NCI-H187 treated with DMSO at 0.1 percent for 48 hours (cell line): ENCODE measurements around the gene IL19.

Experiments used
- DNase-seq: peaks from one replicate; lab custom pipeline; 2025; lab: John Stamatoyannopoulos, UW

IL19 gene

DNA sequence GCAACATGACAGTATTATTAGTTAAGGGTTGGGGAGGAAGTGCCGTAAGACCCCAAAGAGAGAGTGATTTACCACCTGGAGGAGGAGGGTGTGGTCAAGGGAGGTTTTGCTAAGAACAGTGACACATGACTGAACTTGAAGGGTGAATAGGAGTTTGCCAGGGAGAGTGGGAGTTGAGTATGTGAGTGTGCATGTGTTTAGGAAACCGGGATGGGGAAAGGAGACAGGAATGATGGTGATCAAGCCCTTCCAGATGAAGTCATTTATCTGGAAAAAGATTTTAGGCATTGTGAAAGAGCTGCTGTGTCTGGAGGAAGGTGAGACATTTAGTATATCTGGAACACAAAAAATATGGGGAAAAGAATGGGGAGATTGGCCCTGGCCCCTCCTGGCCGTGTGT is 29.8 kb downstream of the IL19 start:
- DNase-seq, result no peak

GRCh38 chr1:206800891-206801290 is 30.3 kb downstream of the IL19 start:
- no peak for DNase-seq

DNA sequence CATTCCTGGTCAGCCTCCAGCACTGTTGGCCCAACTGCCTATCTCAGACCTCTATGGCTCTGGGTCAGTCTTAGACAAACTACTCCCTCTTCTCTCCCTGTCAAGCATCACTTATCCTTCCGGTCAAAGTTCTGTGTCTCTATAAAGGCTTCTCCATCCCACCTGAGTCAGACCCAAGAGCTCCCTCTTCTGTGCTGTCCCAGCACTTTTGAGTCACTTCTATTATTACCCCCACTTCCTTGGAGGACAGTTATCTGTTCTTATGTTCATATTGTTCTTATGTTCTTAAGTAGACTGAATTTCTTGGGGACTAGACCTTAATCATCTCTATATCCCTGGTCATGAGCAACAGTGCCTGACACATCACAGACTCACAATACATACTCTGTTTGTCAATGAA is 30.9 kb downstream of the IL19 start:
- no peak for DNase-seq

DNA sequence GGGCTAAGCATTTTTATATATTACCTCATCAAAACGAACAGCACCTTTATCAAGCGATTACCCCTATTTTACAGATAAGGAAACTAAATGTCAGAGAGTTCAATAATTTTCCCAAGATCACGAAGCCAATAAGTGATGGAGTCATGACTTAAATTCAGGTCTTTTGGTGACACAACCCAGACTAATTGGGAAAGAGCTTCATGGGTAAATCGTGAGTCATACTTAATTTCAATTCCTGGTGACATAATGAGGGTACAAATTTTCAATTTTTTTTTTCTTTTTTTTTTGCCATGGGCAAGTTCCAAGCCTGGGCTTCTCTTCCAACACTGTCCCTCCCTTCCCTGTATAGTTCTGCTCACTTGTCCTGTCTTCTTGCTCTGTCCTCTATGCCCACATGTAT is 31.8 kb downstream of the IL19 start:
- no peak for DNase-seq

GRCh38 chr1:206803221-206803730 is 32.7 kb downstream of the IL19 start:
- no peak for DNase-seq

DNA sequence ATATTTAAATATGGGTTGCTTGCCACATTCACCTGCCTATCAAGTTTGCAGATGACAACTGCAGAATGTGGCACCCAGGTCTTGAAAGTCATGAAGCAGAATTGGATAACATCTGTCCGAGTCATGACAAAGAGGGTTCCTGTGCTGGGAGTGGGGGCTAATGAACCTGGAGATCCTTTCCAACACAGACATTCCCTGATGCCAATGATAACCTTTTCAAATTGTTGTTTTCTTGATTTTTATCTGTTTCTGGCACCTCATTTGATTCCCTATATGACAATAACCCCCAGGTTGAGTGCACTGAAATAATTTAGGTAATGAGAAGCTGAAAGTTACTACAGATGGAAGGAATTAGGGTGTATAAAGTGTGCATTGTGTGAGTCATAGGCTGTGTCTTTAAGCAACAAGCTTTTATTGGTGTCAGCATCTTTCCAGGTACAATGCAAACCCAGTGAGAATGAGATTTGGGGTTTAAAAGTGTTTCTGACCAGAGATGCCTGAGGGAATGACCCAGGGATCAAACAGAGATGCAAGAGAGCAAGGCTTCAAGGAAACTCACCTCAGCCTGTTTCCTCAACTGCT is 33.7 kb downstream of the IL19 start:
- DNase-seq, result no peak

- DNase-seq, result no peak
These were observed 34.8 kb downstream of the IL19 start for GRCh38 chr1:206805357-206805756.

GRCh38 chr1:206808615-206809014 is 38.0 kb downstream of the IL19 start:
- DNase-seq, result no peak

- DNase-seq, result no peak
These were observed 39.0 kb downstream of the IL19 start for GRCh38 chr1:206809504-206810084.

- DNase-seq, result no peak
These were observed 41.9 kb downstream of the IL19 start for GRCh38 chr1:206812471-206812870.

DNA sequence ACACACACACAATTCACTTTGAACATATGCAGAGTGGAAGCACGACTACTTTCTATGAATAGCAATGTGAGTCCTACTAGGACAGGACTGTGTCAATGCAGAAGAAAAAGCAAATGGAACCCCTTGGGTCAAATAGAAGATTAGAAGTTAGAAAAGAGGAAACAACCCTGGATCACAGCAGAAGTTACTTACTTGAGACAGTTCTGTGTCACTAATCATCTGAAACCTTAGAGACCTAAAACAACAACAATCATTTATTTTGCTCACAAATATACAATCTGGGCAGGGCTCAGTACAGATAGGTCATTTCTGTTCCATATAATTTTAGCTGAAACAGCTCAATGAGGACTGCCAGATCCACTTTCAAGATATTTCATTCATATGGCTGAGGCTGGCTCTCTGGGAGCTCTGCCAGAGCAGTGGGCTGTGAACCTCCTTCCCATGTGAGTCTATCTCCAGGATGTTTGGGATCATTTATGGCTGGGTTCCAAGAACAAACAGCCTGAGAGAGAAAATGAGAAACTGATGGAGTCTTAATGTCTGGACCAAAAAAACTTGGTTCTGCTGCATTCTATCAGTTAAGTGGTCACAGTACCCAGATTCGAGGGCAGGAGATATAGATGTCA is 44.3 kb downstream of the IL19 start:
- no peak for DNase-seq

GRCh38 chr1:206816390-206817287 is 46.1 kb downstream of the IL19 start:
- no peak for DNase-seq

- DNase-seq, result peak; percentile 44
These were observed 50.9 kb downstream of the IL19 start for GRCh38 chr1:206821493-206821892.

GRCh38 chr1:206823727-206824126 is 53.2 kb downstream of the IL19 start:
- no peak for DNase-seq

DNA sequence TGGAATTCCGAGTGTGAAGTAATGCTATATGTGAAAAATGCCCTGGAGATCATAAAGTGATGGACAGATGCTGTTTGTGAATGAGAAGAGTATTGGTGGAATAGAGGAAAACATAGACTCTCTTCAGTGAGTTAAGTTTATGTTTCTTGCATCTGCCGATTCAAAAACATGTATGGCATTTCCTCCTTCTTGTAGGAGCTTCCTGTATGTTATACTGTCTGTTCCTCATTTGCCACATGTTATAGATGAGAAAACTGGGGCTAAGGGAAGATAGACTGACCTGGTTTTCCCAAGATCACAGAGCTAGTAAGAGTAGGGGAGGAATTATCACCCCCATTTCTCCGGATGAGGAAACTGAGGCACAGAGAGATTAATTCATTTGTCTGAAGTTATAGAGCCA is 53.8 kb downstream of the IL19 start:
- DNase-seq, result no peak

GRCh38 chr1:206826394-206826793 is 55.8 kb downstream of the IL19 start:
- DNase-seq, result peak; percentile 86

DNA sequence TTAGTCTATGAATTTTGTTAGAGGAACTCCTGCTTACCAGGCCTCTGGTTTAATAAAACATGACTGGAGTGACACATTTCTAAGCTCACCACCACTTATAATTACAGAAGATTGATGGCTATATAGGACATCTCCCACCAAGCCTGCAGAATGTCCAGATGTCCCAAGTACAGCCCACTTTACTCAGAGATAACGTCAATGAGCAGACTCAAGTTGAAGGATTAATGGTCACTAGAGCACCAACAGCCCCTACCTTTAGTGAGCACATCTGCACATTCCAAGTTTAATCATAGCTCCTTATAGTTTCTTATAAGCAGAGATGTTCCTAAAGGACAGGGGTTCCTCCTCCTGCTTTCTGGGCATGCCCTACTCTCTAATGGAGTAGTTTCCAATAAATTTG is 57.5 kb downstream of the IL19 start:
- no peak for DNase-seq

DNA sequence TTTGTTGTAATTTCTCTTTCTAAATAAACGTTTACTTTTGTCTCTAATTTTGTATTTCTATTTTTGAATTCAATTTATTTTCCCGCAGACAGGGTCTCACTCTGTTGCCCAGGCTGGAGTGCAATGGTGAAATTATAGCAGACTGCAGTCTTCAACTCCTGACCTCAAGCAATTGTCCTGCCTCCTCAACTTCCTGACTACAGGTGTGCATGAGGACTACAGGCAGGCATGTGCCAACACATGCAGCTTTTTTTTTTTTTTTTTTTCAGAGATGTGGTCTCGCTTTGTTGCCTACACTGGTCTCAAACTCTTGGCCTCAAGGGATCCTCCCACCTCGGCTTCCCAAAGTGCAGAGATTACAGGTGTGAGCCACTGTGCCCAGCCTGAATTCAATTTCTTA is 58.2 kb downstream of the IL19 start:
- no peak for DNase-seq

GRCh38 chr1:206829282-206829681 is 58.7 kb downstream of the IL19 start:
- DNase-seq, result no peak

DNA sequence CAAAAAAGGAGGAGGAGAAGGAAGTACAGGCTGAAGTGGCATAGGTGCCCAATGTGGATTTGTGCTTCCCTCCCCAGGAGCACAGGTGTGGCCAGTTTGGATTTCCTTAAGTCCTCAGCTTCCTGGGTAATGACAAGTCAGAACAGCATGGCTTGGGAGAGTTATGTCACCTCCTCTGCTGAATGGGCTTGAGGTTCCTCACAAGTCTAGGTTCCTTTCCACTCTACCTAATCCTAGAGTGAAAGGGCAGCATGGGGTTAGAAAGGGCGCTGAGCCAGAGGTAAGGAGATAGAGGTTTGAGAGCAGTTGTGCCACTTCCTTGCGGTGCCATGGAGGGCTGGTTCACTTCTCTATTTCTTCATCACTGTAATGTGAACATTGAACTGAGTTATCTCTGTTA is 59.3 kb downstream of the IL19 start:
- DNase-seq, result no peak

DNA sequence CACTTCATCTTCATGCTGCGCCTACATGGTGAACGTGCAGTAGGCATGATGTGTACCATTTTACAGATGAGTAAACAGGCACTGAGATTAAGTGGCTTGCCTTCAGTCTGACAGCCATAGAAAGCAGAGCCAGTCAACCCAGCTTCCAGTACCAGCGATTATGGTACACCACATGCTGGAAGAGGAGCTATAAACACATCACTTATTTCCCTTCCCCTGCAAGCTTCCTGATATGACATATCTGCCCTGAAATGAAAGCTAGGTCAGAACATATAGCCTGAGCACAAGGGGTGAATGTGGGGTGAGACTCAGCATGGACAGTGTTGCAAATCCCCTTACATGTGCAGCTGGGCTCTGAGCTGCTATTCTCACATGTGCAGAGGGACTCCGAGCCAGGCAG is 61.1 kb downstream of the IL19 start:
- DNase-seq, result no peak

GRCh38 chr1:206832352-206832880 is 61.8 kb downstream of the IL19 start:
- DNase-seq, result no peak
